ENCODE data around the gene GPATCH8.
A peak's percentile ranks its signal among the peaks of the same experiment; 100 is the strongest.

The GPATCH8 gene

DNA sequence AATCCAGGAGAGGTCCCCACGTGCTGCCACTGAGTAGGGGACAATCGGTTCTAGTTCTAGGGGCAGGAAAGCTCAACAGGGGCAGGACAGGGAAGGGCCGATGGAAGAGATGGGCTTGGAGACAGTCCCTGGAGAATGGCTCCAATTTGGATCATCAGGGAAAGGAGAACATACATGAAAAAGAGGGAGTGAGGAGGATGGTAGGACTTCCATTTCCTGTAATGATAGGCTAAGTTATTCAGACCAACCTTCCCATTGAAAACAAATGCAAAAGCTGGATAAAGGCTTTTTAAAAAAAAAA is 20.4 kb upstream of the GPATCH8 start (continued):
- TF ChIP-seq, protein P1, sequence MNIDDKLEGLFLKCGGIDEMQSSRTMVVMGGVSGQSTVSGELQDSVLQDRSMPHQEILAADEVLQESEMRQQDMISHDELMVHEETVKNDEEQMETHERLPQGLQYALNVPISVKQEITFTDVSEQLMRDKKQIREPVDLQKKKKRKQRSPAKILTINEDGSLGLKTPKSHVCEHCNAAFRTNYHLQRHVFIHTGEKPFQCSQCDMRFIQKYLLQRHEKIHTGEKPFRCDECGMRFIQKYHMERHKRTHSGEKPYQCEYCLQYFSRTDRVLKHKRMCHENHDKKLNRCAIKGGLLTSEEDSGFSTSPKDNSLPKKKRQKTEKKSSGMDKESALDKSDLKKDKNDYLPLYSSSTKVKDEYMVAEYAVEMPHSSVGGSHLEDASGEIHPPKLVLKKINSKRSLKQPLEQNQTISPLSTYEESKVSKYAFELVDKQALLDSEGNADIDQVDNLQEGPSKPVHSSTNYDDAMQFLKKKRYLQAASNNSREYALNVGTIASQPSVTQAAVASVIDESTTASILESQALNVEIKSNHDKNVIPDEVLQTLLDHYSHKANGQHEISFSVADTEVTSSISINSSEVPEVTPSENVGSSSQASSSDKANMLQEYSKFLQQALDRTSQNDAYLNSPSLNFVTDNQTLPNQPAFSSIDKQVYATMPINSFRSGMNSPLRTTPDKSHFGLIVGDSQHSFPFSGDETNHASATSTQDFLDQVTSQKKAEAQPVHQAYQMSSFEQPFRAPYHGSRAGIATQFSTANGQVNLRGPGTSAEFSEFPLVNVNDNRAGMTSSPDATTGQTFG (tag by site-specific recombination; IDR thresholded peaks at IDR 0.05; ENCODE audit: borderline replicate concordance): no peak

DNA sequence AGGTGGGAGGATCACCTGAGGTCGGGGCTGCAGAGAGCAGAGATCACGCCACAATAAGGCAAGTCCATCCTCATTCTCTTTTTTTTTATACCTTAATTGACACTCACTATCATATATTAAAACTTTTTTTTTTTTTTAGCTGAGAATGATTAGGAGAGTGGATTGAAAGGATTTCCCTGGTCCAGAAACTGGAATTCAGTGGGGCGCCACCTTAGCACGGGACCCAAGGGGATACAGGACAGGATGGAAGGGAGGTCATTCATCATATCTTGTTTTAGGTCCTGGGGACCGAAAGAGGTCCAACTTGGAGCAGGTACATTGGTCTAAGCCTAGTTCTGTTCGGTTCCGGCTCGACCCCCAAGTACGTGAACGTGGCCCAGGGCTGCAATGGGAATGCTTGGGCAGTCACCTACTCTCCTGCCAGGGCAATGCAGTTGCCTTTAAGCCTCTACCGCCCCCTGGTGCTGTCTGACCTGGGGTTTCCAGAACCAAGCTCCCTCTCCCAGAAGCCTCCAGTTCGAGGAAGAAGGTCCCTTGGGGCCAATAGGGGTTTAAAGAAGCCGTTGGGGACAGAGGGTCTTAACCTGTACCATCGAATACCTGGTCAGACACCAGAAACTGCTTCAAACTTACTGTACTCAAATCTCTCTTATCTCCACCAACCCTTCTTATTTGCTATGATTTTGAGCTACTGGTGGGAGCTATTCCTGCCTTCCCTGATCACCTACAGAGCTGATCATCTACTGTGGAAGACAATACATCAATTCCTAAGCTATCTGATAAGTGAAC is 19.9 kb upstream of the GPATCH8 start:
- Histone ChIP-seq H3K36me3 (ENCODE audit: control insufficient read depth in 2 of 2, insufficient read depth in 1 of 2, low read length in 2 of 2) (no peaks in the 10 kb centered on the region), H3K9me3 (ENCODE audit: control insufficient read depth, insufficient read depth, low read depth, low read length) (no peaks in the 10 kb centered on the region), H3K4me1 (ENCODE audit: control insufficient read depth, insufficient read depth, low read length) (no peaks in the 10 kb centered on the region), H3K27ac (ENCODE audit: extremely low read depth, low read depth, low read length) (no peak overlapping the region), H3K4me3 (ENCODE audit: low read depth, low read length) (no peak overlapping the region)
- ChIA-PET CTCF (interaction anchor here (0.5 to 3.4 kb wide), 69 partner anchors 10 to 736 kb away, joined by 3 to 45 read pairs (median 4); partner anchors contain the start of genes FAM171A2 and GPATCH8), POLR2A (interaction anchor here (0.6 to 1.2 kb wide), 6 partner anchors 11 to 196 kb away, joined by 3 to 8 read pairs (median 4); partner anchors contain the start of gene FZD2)
- TF ChIP-seq GLIS1 (tag by site-specific recombination; IDR thresholded peaks at IDR 0.05): 0 out of 2 replicates have a peak, but pooled peaks have one; percentile 10
- TF ChIP-seq ZNF175 (tag by site-specific recombination; IDR thresholded peaks at IDR 0.05): no peak
- no peak for TF ChIP-seq SP2 (tag by site-specific recombination; IDR thresholded peaks at IDR 0.05)
- no peak for TF ChIP-seq SP7 (tag by site-specific recombination; IDR thresholded peaks at IDR 0.05)
- no peak for TF ChIP-seq ZFP41 (tag by site-specific recombination; IDR thresholded peaks at IDR 0.05; ENCODE audit: borderline replicate concordance)
- no peak for TF ChIP-seq ZNF426 (tag by site-specific recombination; IDR thresholded peaks at IDR 0.05)
- no peak for TF ChIP-seq ZNF184 (tag by site-specific recombination; IDR thresholded peaks at IDR 0.05)
- no peak for TF ChIP-seq SETDB1 (IDR thresholded peaks at IDR 0.05; ENCODE audit: insufficient read length, low read length)
- TF ChIP-seq, protein P2, sequence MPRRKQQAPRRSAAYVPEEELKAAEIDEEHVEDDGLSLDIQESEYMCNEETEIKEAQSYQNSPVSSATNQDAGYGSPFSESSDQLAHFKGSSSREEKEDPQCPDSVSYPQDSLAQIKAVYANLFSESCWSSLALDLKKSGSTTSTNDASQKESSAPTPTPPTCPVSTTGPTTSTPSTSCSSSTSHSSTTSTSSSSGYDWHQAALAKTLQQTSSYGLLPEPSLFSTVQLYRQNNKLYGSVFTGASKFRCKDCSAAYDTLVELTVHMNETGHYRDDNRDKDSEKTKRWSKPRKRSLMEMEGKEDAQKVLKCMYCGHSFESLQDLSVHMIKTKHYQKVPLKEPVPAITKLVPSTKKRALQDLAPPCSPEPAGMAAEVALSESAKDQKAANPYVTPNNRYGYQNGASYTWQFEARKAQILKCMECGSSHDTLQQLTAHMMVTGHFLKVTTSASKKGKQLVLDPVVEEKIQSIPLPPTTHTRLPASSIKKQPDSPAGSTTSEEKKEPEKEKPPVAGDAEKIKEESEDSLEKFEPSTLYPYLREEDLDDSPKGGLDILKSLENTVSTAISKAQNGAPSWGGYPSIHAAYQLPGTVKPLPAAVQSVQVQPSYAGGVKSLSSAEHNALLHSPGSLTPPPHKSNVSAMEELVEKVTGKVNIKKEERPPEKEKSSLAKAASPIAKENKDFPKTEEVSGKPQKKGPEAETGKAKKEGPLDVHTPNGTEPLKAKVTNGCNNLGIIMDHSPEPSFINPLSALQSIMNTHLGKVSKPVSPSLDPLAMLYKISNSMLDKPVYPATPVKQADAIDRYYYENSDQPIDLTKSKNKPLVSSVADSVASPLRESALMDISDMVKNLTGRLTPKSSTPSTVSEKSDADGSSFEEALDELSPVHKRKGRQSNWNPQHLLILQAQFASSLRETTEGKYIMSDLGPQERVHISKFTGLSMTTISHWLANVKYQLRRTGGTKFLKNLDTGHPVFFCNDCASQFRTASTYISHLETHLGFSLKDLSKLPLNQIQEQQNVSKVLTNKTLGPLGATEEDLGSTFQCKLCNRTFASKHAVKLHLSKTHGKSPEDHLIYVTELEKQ (tag by site-specific recombination; IDR thresholded peaks at IDR 0.05; ENCODE audit: borderline replicate concordance): no peak
- TF ChIP-seq ZBTB8A (tag by site-specific recombination; IDR thresholded peaks at IDR 0.05): no peak
- TF ChIP-seq ZSCAN23 (tag by site-specific recombination; IDR thresholded peaks at IDR 0.05): no peak
- TF ChIP-seq ZNF324 (tag by site-specific recombination; IDR thresholded peaks at IDR 0.05): no peak
- TF ChIP-seq ZNF670 (tag by site-specific recombination; IDR thresholded peaks at IDR 0.05; ENCODE audit: low read depth): no peak
- TF ChIP-seq KLF9 (tag by site-specific recombination; IDR thresholded peaks at IDR 0.05; ENCODE audit: low read depth): no peak
- no peak for TF ChIP-seq ZNF132 (tag by site-specific recombination; IDR thresholded peaks at IDR 0.05; ENCODE audit: borderline replicate concordance)
- TF ChIP-seq ZNF521 (tag by site-specific recombination; IDR thresholded peaks at IDR 0.05): no peak
- TF ChIP-seq ZNF221 (tag by site-specific recombination; IDR thresholded peaks at IDR 0.05; ENCODE audit: borderline replicate concordance): no peak
- no peak for TF ChIP-seq ZNF223 (tag by site-specific recombination; IDR thresholded peaks at IDR 0.05)
- no peak for TF ChIP-seq ZNF549 (tag by site-specific recombination; IDR thresholded peaks at IDR 0.05)
- TF ChIP-seq ZNF473 (tag by site-specific recombination; IDR thresholded peaks at IDR 0.05): no peak
- no peak for TF ChIP-seq ZNF600 (tag by site-specific recombination; IDR thresholded peaks at IDR 0.05)
- TF ChIP-seq ZNF654 (tag by site-specific recombination; IDR thresholded peaks at IDR 0.05; ENCODE audit: low read depth): peak; percentile 84
- TF ChIP-seq ZNF76 (tag by site-specific recombination; IDR thresholded peaks at IDR 0.05; ENCODE audit: borderline replicate concordance, low read depth): peak; percentile 59
- TF ChIP-seq YY1 (tag by site-specific recombination; IDR thresholded peaks at IDR 0.05): no peak
- TF ChIP-seq, protein P3, sequence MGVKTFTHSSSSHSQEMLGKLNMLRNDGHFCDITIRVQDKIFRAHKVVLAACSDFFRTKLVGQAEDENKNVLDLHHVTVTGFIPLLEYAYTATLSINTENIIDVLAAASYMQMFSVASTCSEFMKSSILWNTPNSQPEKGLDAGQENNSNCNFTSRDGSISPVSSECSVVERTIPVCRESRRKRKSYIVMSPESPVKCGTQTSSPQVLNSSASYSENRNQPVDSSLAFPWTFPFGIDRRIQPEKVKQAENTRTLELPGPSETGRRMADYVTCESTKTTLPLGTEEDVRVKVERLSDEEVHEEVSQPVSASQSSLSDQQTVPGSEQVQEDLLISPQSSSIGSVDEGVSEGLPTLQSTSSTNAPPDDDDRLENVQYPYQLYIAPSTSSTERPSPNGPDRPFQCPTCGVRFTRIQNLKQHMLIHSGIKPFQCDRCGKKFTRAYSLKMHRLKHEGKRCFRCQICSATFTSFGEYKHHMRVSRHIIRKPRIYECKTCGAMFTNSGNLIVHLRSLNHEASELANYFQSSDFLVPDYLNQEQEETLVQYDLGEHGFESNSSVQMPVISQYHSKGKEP (tag by site-specific recombination; IDR thresholded peaks at IDR 0.05): no peak
- no peak for TF ChIP-seq ZNF560 (tag by site-specific recombination; IDR thresholded peaks at IDR 0.05; ENCODE audit: borderline replicate concordance)
- TF ChIP-seq GLI4 (tag by site-specific recombination; IDR thresholded peaks at IDR 0.05): no peak
- no peak for TF ChIP-seq ZNF274 (IDR thresholded peaks at IDR 0.05; ENCODE audit: low read length)
- TF ChIP-seq ZNF274 (tag by site-specific recombination; IDR thresholded peaks at IDR 0.05; ENCODE audit: borderline replicate concordance): no peak
- TF ChIP-seq ZNF335 (tag by site-specific recombination; conservative IDR thresholded peaks at IDR 0.05): 0 out of 2 replicates have a peak, but pooled peaks have one; percentile 26
